ENCODE results near the gene DAB1. TPM values are rescaled to one million over a fixed set of nuclear protein-coding genes. Genes with fewer than 3 reads are reported as not detected.

Gene DAB1
- total RNA-seq, 1 donor from 2014 or later: 1.6 TPM

DNA sequence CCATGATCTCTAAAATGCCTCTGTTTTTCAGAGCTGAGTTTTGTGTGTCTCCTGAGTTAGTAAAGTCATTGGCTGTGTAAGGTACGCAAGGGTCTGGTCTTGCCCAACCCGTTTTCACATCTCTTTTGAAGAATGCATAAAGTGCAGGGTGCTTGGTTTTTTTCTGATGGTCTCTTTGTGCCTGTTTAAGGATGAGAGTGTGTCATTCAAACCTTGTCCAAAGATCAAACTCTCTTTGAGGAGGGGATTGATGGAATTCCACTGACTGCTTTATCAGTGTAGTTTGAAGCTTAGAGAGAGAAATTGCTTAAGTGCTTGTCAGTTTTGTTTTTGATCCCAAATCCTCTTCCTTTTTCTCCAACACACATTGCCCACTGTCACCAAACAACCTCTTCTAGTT is 438.0 kb downstream of the DAB1 start:
- no peak for TF ChIP-seq EZH2 (IDR thresholded peaks at IDR 0.05; ENCODE audit: insufficient read depth, low read length)
- TF ChIP-seq, protein P1, sequence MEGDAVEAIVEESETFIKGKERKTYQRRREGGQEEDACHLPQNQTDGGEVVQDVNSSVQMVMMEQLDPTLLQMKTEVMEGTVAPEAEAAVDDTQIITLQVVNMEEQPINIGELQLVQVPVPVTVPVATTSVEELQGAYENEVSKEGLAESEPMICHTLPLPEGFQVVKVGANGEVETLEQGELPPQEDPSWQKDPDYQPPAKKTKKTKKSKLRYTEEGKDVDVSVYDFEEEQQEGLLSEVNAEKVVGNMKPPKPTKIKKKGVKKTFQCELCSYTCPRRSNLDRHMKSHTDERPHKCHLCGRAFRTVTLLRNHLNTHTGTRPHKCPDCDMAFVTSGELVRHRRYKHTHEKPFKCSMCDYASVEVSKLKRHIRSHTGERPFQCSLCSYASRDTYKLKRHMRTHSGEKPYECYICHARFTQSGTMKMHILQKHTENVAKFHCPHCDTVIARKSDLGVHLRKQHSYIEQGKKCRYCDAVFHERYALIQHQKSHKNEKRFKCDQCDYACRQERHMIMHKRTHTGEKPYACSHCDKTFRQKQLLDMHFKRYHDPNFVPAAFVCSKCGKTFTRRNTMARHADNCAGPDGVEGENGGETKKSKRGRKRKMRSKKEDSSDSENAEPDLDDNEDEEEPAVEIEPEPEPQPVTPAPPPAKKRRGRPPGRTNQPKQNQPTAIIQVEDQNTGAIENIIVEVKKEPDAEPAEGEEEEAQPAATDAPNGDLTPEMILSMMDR (IDR thresholded peaks at IDR 0.05; ENCODE audit: insufficient read depth, low read depth, low read length): no peak

GRCh38 chr1:56983484-56983883 is 440.4 kb downstream of the DAB1 start:
- Mint-ChIP-seq H3K4me3 (ENCODE audit: unreplicated experiment) (no peak overlapping the region), H3K4me1 (ENCODE audit: low read depth, unreplicated experiment) (no peaks in the 10 kb centered on the region), H3K9me3 (ENCODE audit: unreplicated experiment) (peaks cover 1% of the 10 kb centered on the region), H3K27ac (ENCODE audit: unreplicated experiment) (no peak overlapping the region), H3K27me3 (ENCODE audit: low read depth, unreplicated experiment) (peaks cover 10% of the 10 kb centered on the region), H3K36me3 (ENCODE audit: low read depth, unreplicated experiment) (no peaks in the 10 kb centered on the region)
- Histone ChIP-seq H3K4me2 (ENCODE audit: low read length) (no peak overlapping the region), H3K9me3 (ENCODE audit: insufficient read depth, low read depth, low read length) (no peaks in the 10 kb centered on the region), H3K27ac (ENCODE audit: low read depth, low read length) (no peak overlapping the region), H3K36me3 (ENCODE audit: insufficient read depth, low read length) (no peaks in the 10 kb centered on the region), H3K4me3 (ENCODE audit: insufficient read depth, low read depth, low read length) (no peak overlapping the region), H3K27me3 (ENCODE audit: insufficient read depth, low read length) (no peaks in the 10 kb centered on the region), H3K79me2 (ENCODE audit: insufficient read depth, low read length) (no peaks in the 10 kb centered on the region), H2AFZ (ENCODE audit: low read depth, low read length) (no peak overlapping the region), H4K20me1 (ENCODE audit: insufficient read depth, low read length) (no peaks in the 10 kb centered on the region), H3K4me1 (ENCODE audit: insufficient read depth, low read length) (no peaks in the 10 kb centered on the region), H3K9ac (ENCODE audit: low read length) (no peak overlapping the region)
- no peak for TF ChIP-seq EZH2 (IDR thresholded peaks at IDR 0.05; ENCODE audit: insufficient read depth, low read length)
- TF ChIP-seq, protein P1 (IDR thresholded peaks at IDR 0.05; ENCODE audit: insufficient read depth, low read depth, low read length): no peak
- DNase-seq (ENCODE audit: low read depth) (no peak), FAIRE-seq (no peak)

More for the DNA sequence above, 438.0 kb downstream of the DAB1 start:
- no peaks in the 10 kb centered on the region for H4K20me1 ChIP-seq (ENCODE audit: insufficient read depth, low read length)
- no peaks in the 10 kb centered on the region for H3K4me1 Mint-ChIP-seq (ENCODE audit: low read depth, unreplicated experiment)
- H3K27ac Mint-ChIP-seq (ENCODE audit: unreplicated experiment): no peak overlapping the region
- peaks cover under 1% of the 10 kb centered on the region for H3K9me3 Mint-ChIP-seq (ENCODE audit: unreplicated experiment)
- no peak overlapping the region for H3K9ac ChIP-seq (ENCODE audit: low read length)
- H3K4me3 ChIP-seq (ENCODE audit: insufficient read depth, low read depth, low read length): no peak overlapping the region
- H3K4me2 ChIP-seq (ENCODE audit: low read length): no peak overlapping the region
- H3K27me3 Mint-ChIP-seq (ENCODE audit: low read depth, unreplicated experiment): peaks cover 10% of the 10 kb centered on the region
- H2AFZ ChIP-seq (ENCODE audit: low read depth, low read length): no peak overlapping the region
- no peaks in the 10 kb centered on the region for H3K79me2 ChIP-seq (ENCODE audit: insufficient read depth, low read length)
- H3K4me3 Mint-ChIP-seq (ENCODE audit: unreplicated experiment): no peak overlapping the region
- H3K36me3 Mint-ChIP-seq (ENCODE audit: low read depth, unreplicated experiment): no peaks in the 10 kb centered on the region
- no peak overlapping the region for H3K27ac ChIP-seq (ENCODE audit: low read depth, low read length)
- H3K4me1 ChIP-seq (ENCODE audit: insufficient read depth, low read length): no peaks in the 10 kb centered on the region
- H3K36me3 ChIP-seq (ENCODE audit: insufficient read depth, low read length): no peaks in the 10 kb centered on the region
- no peaks in the 10 kb centered on the region for H3K27me3 ChIP-seq (ENCODE audit: insufficient read depth, low read length)
- DNase-seq (ENCODE audit: low read depth): no peak
- no peaks in the 10 kb centered on the region for H3K9me3 ChIP-seq (ENCODE audit: insufficient read depth, low read depth, low read length)
- no peak for FAIRE-seq

DNA sequence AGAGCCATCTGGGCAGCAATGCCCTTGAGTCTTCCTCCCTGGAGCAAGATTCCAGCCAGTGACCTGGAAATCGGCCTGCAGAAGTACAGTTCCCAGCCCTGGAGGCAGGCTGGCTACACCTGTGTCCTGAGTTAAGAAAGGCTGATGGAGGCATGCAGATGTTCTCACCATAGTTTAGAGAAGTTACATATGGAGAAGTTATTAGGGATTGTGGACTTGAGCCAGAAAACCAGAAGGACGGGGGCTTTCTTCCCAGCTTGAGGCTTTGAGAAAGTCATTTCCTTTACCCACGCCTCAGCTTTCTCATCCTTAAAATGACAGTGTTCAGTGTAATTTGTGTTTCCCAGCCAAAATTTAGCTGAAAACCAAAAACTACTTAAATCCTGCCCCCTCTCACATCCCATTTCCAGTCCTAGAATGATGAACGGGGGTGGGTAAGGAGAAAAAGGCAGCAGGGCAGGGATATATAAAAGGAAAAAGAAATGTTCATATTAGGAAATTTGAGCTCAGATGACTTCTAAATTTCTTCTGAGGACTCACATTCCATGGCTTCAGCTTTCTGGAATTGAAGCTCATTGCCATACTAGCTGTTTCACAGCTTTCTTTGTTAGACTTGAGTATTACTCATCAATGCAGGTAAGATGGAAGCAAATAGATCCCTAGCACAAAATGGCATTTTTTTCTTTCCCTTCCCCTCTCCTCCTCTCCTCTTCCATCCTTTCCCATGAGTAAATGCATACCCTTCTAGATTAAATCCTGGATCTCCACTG is 443.7 kb downstream of the DAB1 start:
- H3K4me1 Mint-ChIP-seq (ENCODE audit: low read depth, unreplicated experiment): no peaks in the 10 kb centered on the region
- FAIRE-seq (no peak), DNase-seq (ENCODE audit: low read depth) (no peak)
- H3K4me3 ChIP-seq (ENCODE audit: insufficient read depth, low read depth, low read length): no peak overlapping the region
- no peaks in the 10 kb centered on the region for H3K4me1 ChIP-seq (ENCODE audit: insufficient read depth, low read length)
- peaks cover 29% of the 10 kb centered on the region for H3K27me3 Mint-ChIP-seq (ENCODE audit: low read depth, unreplicated experiment)
- H3K27ac ChIP-seq (ENCODE audit: low read depth, low read length): no peak overlapping the region
- no peak overlapping the region for H3K9ac ChIP-seq (ENCODE audit: low read length)
- H3K36me3 Mint-ChIP-seq (ENCODE audit: low read depth, unreplicated experiment): no peaks in the 10 kb centered on the region
- H4K20me1 ChIP-seq (ENCODE audit: insufficient read depth, low read length): no peaks in the 10 kb centered on the region
- H3K4me3 Mint-ChIP-seq (ENCODE audit: unreplicated experiment): no peak overlapping the region
- no peaks in the 10 kb centered on the region for H3K36me3 ChIP-seq (ENCODE audit: insufficient read depth, low read length)
- H3K27ac Mint-ChIP-seq (ENCODE audit: unreplicated experiment): no peak overlapping the region
- H3K27me3 ChIP-seq (ENCODE audit: insufficient read depth, low read length): no peaks in the 10 kb centered on the region
- no peak overlapping the region for H2AFZ ChIP-seq (ENCODE audit: low read depth, low read length)
- TF ChIP-seq EZH2 (IDR thresholded peaks at IDR 0.05; ENCODE audit: insufficient read depth, low read length): no peak
- TF ChIP-seq, protein P1 (IDR thresholded peaks at IDR 0.05; ENCODE audit: insufficient read depth, low read depth, low read length): no peak
- no peak overlapping the region for H3K4me2 ChIP-seq (ENCODE audit: low read length)
- no peaks in the 10 kb centered on the region for H3K9me3 ChIP-seq (ENCODE audit: insufficient read depth, low read depth, low read length)
- H3K9me3 Mint-ChIP-seq (ENCODE audit: unreplicated experiment): peaks cover 1% of the 10 kb centered on the region
- H3K79me2 ChIP-seq (ENCODE audit: insufficient read depth, low read length): no peaks in the 10 kb centered on the region

Data from astrocyte (in vitro differentiated cells and primary cell).